Kidney glomerular epithelial cell (primary cell): ENCODE data around the gene SPRR1A.

Experiments used
- DNase-seq: peaks from one replicate; lab custom pipeline; 2025; lab: John Stamatoyannopoulos, UW

The SPRR1A gene

GRCh38 chr1:153030895-153031294 lies 47.0 kb downstream of the SPRR1A start, which contains the start of gene SPRR1B:
SPRR1B (plus strand) TSS chr1:153031203; CDS start chr1:153032346, 1,143 bp downstream.
- DNase-seq = no peak

- no peak for DNase-seq
Observed at GRCh38 chr1:153032073-153032472, 48.2 kb downstream of the SPRR1A start.

- DNase-seq = peak; percentile 70
Observed at GRCh38 chr1:153032677-153033308, 48.9 kb downstream of the SPRR1A start.

- no peak for DNase-seq
Observed at GRCh38 chr1:153035211-153035610, 51.3 kb downstream of the SPRR1A start.
